H1 (cell line): ENCODE data around the gene MTFMT. TPM values are rescaled to one million over a fixed set of nuclear protein-coding genes. Genes with fewer than 3 reads are reported as not detected.

Source experiments
- SAP30 ChIP-seq: fragments of 300-600 bp; sonication (generic); IDR thresholded peaks from 2 replicates; pipeline ENCODE4 v1.7.1; 2012; ENCODE audit warnings: low read length, moderate library complexity, mild to moderate bottlenecking, inconsistent platforms; ENCODE audit not compliant: insufficient read depth, insufficient replicate concordance
- polyA plus RNA-seq, 7 experiments: library from polyadenylated mRNA; depleted of rRNA in 3 of 7; stranded (reverse) in 5 of 7; unstranded in 2 of 7; fragments of >200 nt in 5 of 7; fragments of 200-250 nt in 2 of 7; gene quantifications; 1 replicate in 5 of 7; 2 replicates in 1 of 7; 4 replicates in 1 of 7; pipeline versions ENCODE4 v1.2.1 to v1.2.3, GENCODE V29; 2011 to 2013; ENCODE audit warnings: missing spikeins in 2 of 7, mixed read lengths in 2 of 7
- total RNA-seq: library from RNA; stranded (reverse); fragmentation: NEBNext Ultra II Directional; extraction: Animal tissue kit (Norgen Biotek cat#: 25700); gene quantifications from 2 replicates; pipeline ENCODE4 v1.2.1, GENCODE V29; 2021

The MTFMT gene
- total and polyA plus RNA-seq, 2 of the 8 experiments (the other 6 are each of a cell fraction or from before 2014, with no cell fraction given), result 7.7 to 20.8 TPM

DNA sequence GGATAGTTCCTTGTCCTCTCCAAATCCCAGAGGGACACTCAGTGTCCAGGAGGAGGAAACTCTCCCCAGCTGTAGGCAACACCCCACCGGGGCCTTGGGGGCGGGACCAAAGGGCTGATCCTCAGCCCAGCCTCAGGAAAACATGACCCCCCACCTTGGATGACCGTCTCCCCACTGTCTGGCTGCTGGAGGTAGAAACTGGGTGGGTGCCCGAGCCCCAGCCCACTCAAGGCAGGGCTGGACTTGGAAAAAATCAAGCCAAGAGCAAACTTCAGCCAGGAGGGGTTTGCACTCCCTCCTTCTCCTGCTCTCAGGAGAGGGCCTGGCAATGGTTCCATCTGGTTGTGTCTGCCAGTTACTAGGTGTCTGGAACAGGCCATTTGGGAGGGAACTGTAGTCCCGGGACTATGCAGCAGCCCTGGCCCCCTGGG is 42.0 kb upstream of the MTFMT start (continued):
- no peak for TF ChIP-seq SAP30
